ENCODE data around the gene PLD1.
"Not testable (repeated sequence)": the region's sequence is repeated elsewhere in the genome, so short reads cannot be mapped to it uniquely, and the experiment has no call there.

PLD1 gene

GRCh38 chr3:171817074-171817800 is 7.0 kb upstream of the PLD1 start:
- no peak overlapping the region for H3K27ac ChIP-seq
- TF ChIP-seq, protein P1, sequence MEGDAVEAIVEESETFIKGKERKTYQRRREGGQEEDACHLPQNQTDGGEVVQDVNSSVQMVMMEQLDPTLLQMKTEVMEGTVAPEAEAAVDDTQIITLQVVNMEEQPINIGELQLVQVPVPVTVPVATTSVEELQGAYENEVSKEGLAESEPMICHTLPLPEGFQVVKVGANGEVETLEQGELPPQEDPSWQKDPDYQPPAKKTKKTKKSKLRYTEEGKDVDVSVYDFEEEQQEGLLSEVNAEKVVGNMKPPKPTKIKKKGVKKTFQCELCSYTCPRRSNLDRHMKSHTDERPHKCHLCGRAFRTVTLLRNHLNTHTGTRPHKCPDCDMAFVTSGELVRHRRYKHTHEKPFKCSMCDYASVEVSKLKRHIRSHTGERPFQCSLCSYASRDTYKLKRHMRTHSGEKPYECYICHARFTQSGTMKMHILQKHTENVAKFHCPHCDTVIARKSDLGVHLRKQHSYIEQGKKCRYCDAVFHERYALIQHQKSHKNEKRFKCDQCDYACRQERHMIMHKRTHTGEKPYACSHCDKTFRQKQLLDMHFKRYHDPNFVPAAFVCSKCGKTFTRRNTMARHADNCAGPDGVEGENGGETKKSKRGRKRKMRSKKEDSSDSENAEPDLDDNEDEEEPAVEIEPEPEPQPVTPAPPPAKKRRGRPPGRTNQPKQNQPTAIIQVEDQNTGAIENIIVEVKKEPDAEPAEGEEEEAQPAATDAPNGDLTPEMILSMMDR (IDR thresholded peaks at IDR 0.05; ENCODE audit: low read depth, low read length): no peak

GRCh38 chr3:171815973-171816595 is 5.8 kb upstream of the PLD1 start:
- Histone ChIP-seq H3K36me3 (no peaks in the 10 kb centered on the region), H3K9me3 (ENCODE audit: severe bottlenecking) (no peaks in the 10 kb centered on the region), H3K4me3 (ENCODE audit: low read depth, low read length) (no peak overlapping the region), H3K27ac (no peak overlapping the region), H3K27me3 (ENCODE audit: insufficient read depth, low read depth, severe bottlenecking) (no peaks in the 10 kb centered on the region)
- TF ChIP-seq, protein P1 (IDR thresholded peaks at IDR 0.05; ENCODE audit: low read depth, low read length): no peak
- no peak for DNase-seq

More at GRCh38 chr3:171817074-171817800, 7.0 kb upstream of the PLD1 start:
- H3K9me3 ChIP-seq (ENCODE audit: severe bottlenecking): no peaks in the 10 kb centered on the region
- no peak for DNase-seq
- no peak overlapping the region for H3K4me3 ChIP-seq (ENCODE audit: low read depth, low read length)
- H3K36me3 ChIP-seq: no peaks in the 10 kb centered on the region
- H3K27me3 ChIP-seq (ENCODE audit: insufficient read depth, low read depth, severe bottlenecking): no peaks in the 10 kb centered on the region

DNA sequence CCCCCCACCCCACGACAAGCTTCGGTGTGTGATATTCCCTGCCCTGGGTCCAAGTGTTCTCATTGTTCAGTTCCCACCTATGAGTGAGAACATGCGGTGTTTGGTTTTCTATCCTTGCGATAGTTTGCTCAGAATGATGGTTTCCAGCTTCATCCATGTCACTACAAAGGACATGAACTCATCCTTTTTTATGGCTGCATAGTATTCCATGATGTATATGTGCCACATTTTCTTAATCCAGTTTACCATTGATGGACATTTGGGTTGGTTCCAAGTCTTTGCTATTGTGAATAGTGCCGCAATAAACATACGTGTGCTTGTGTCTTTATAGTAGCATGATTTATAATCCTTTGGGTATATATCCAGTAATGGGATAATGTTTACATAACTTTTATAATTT is 4.4 kb upstream of the PLD1 start:
- not testable (repeated sequence) for H3K9me3 ChIP-seq (ENCODE audit: severe bottlenecking); H3K27ac ChIP-seq; DNase-seq; H3K36me3 ChIP-seq; H3K4me3 ChIP-seq (ENCODE audit: low read depth, low read length); H3K27me3 ChIP-seq (ENCODE audit: insufficient read depth, low read depth, severe bottlenecking)

DNA sequence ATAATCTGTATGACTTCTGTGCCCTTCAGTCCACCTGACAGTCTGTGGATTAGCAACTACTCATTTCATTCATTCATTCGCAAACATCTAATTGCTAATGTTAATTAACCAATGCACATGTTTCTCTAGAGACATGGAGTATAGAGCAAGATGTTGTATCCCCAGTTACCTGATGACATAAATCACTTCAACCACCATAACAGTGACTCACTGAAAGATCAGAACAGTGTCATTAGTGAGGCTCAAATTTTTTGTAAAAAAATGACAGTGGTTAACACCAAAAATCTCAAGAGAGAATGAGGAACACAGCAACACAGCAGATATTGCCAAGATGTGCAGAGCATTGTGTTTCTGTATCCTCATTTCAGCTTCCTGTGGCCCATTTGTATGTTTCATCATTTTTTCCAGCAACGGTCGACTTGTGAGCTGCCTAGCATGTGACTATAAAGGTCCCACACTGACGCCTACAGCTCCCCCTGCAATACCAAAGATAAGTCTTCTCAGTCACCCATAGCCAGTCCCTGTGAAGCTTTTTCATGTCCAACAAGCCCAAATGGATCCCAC is 3.7 kb upstream of the PLD1 start:
- Histone ChIP-seq H3K27ac (no peak overlapping the region), H3K9me3 (ENCODE audit: severe bottlenecking) (no peaks in the 10 kb centered on the region), H3K36me3 (no peaks in the 10 kb centered on the region), H3K27me3 (ENCODE audit: insufficient read depth, low read depth, severe bottlenecking) (no peaks in the 10 kb centered on the region), H3K4me3 (ENCODE audit: low read depth, low read length) (no peak overlapping the region)
- no peak for DNase-seq
- TF ChIP-seq, protein P1 (IDR thresholded peaks at IDR 0.05; ENCODE audit: low read depth, low read length): no peak

DNA sequence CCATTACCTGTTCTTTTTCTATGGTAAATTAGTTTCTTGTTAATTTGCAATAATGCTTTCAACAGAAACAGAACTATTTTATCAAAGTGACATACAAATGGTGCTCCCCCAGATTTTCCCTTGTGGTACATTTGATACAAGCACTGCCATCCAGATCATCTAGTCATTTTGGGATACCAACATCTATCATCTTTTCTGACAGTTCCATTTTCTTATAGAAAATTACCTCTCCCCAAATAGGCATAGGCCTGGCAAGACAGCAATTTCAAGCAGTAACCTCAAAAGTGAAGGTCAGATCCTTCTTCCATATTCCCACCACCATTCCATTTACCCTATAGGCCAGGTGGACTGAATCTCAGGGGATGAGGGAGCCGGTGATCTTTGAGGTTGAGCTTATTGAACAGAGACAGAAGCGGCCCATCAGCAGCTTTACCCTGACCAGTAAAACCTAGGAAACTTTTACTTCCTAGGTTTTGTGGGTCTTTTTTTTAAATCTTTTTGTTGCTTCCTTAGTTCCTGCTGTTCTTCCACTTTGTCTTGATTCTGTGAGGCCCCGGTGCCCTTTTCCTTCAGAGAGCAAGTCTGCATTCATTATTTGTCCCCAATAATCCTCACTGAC is 3.1 kb upstream of the PLD1 start:
- TF ChIP-seq, protein P1 (IDR thresholded peaks at IDR 0.05; ENCODE audit: low read depth, low read length): no peak
- Histone ChIP-seq H3K27ac (no peak overlapping the region), H3K9me3 (ENCODE audit: severe bottlenecking) (no peaks in the 10 kb centered on the region)

DNA sequence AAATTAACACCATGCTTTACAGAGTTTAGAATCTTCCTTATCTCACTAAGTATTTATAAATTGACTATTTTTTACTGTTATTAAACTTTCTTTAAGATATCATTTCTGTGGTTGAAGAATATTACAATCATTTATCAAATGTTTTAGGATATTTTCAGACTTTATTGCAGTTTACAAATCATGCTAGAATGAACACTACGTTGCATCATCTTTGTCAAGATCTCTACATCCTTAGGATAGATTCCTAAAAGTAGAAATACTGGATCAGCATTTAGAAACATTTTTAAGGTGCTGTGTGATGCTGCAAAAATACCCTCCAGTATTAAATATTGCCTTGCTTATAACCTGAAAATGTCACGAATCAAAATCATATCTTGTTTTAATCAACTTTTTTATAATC is 2.5 kb upstream of the PLD1 start:
- H3K27me3 ChIP-seq (ENCODE audit: insufficient read depth, low read depth, severe bottlenecking): no peaks in the 10 kb centered on the region
- TF ChIP-seq, protein P1 (IDR thresholded peaks at IDR 0.05; ENCODE audit: low read depth, low read length): no peak
- no peaks in the 10 kb centered on the region for H3K9me3 ChIP-seq (ENCODE audit: severe bottlenecking)
- H3K4me3 ChIP-seq (ENCODE audit: low read depth, low read length): no peak overlapping the region
- H3K36me3 ChIP-seq: no peaks in the 10 kb centered on the region
- no peak overlapping the region for H3K27ac ChIP-seq
- no peak for DNase-seq

More for the DNA sequence above, 3.1 kb upstream of the PLD1 start:
- Histone ChIP-seq H3K4me3 (ENCODE audit: low read depth, low read length) (no peak overlapping the region), H3K27me3 (ENCODE audit: insufficient read depth, low read depth, severe bottlenecking) (no peaks in the 10 kb centered on the region), H3K36me3 (no peaks in the 10 kb centered on the region)
- DNase-seq: no peak

All from WERI-Rb-1 (cell line).